M059J (cell line): ENCODE measurements around the gene RAD51B. TPM values are rescaled to one million over a fixed set of nuclear protein-coding genes. Genes with fewer than 3 reads are reported as not detected.

Experiments
- DNase-seq: peaks from one replicate; pipeline ENCODE4 v3.0.0-alpha.2; 2012; ENCODE audit warnings: low read depth
- total RNA-seq: library from RNA; depleted of rRNA; stranded (reverse); fragments of >200 nt; shearing (Covaris generic); gene quantifications from 2 replicates; pipeline ENCODE4 v1.2.3, GENCODE V29; 2014

Gene RAD51B
- total RNA-seq, 1 experiment from 2014 or later: 19.0 TPM

GRCh38 chr14:68463299-68463698 is 643.7 kb downstream of the RAD51B start:
- DNase-seq: no peak

- peak; percentile 56 for DNase-seq
Observed at GRCh38 chr14:68463705-68464374, 644.3 kb downstream of the RAD51B start.

GRCh38 chr14:68464711-68465110 is 645.1 kb downstream of the RAD51B start:
- DNase-seq: peak; percentile 91

GRCh38 chr14:68466491-68466977 is 647.0 kb downstream of the RAD51B start:
- peak; percentile 93 for DNase-seq

DNA sequence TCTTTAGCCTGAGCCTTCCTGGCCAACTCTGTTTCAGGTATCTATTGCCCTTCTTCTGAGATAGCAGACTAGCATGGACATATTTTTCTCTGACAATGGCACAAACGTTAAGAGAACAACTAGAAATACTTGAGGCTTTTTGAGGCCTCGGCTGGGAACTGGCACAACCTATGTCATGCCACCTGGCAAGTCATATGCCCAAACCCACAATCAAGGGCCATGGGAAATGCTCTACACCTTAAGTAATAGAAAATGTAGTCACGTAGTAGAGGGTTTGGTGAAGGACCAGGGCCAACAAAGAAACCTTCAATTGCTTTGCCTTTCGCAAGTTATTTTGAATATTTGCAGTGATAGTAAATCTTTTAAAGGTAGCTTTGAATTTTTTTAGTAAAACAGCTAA is 647.8 kb downstream of the RAD51B start:
- no peak for DNase-seq

DNA sequence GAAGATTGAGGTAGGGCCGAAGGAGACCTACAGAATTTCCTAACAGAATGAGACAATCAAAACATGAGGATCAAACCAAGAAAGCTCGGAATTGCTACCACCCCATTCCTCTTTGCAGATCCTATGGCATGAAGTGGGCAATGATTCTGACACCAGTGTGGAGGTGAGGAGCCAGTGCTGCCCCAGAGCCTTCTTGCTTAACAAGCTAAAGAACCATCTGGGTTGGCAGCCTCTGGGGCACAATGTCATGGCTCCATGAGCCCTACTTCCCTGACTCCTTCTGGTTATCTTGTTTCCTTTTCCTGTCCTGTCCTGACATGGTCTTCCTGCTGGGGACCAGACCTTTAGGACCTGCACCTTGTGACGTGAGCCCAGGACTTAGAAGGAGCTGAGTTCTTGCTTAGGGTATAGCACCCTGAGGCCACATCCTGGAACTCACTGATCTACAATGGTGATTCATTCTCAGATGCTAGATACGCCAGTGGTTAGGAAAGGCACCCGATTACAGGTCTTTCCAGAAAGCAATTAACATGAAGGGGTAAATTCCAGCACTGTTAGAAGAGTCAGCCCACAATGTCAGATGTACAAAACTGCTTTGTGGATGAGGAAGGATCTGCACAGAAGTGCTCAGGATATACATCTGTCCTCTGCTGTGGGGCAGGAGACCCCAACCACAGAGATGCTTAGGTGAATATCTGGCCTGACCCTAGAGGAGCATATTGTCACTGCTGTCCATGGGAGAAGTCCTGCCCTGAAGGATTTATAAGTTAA is 649.0 kb downstream of the RAD51B start:
- peak; percentile 94 for DNase-seq

DNA sequence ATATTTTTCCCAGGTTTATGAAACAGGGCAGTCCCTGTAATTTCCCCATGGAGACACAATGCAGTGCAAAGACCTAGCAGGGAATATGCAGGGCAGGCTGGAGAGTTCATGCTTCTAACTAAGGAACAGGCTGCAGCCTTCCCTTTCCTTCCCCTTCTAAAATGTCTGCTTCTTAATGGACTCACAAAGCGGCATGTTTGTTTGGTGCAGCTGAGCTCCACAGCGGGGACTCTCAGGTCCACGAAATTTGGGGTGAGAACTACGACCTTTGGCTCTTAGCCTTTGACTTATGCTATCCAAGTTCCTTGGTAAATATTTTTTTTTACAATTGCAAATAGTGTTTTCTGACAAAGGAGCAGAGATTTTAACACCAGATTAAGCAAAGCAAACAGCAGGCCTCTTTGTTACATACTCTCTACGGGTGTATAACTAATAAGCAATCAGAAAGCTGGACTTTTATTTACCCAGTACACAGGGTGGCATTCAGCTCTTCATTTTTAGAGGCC is 649.7 kb downstream of the RAD51B start:
- no peak for DNase-seq

DNA sequence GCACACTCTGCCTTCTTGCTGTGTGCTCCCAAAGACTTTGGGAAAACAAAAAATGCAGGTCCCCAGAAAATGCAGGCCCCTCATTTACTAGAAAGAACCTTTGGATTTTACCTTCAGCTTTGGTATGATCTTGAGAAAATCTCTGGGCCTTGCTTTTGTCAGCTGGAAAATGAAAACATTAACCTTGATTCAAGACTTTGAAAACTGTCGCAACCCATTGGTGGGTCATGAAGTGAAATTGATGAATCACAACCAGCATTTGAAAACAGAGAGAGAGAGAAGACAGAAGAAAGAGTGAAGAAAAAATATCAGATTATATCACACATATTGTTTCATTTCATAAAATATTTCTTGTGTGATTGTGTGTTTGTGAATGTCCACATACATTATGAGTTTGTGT is 650.8 kb downstream of the RAD51B start:
- no peak for DNase-seq

- DNase-seq: no peak
Observed at GRCh38 chr14:68471029-68471963, 651.7 kb downstream of the RAD51B start.

DNA sequence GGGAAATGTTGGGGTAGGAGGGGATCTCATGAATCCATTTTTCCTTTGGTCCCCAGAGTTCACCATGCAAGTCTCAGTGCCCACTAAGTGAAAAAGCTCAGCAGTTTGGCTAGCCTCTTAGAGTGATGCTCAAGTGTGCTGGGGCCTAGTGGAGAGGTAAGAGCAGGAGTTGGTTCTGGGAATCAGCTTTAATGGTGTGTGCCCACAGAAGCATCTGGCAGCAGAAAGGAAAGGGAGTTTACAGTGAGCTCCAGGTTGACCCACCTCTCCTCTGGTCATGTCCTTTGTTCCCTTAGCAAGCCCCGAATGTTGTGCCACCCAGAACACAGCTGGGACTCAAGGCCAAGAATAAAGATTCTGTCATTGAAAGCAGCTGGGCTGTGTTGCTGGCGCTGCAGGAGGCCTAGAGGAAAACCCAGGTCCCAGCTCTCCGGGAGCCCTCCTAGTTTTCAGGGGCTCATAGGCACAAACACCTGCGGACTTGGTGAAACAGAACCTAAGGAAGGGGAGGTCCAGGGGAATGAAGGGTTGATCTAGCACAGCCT is 652.5 kb downstream of the RAD51B start:
- DNase-seq: no peak

- no peak for DNase-seq
Observed at GRCh38 chr14:68473069-68473468, 653.5 kb downstream of the RAD51B start.

DNA sequence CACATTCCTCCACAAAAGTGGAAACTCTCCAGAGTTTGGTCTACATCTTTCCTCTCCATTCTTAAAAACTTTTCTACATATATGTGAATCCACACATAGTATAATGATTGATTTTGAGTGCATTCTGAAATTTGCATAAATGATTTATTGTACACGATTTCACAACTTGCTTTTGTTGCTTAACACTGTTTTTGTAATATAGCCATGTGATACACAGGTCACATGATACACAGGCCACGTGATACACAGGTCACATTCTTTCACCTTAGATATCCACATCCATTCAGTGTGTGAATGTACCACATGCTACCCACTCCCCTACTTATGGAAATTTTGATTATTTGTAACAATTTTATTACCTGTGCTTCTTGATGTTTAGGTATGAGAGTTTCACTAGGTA is 654.2 kb downstream of the RAD51B start:
- DNase-seq: no peak

- DNase-seq: no peak
Observed at GRCh38 chr14:68474741-68475140, 655.2 kb downstream of the RAD51B start.

- no peak for DNase-seq
Observed at GRCh38 chr14:68475802-68476201, 656.2 kb downstream of the RAD51B start.

- DNase-seq: peak; percentile 91
Observed at GRCh38 chr14:68476212-68477109, 656.9 kb downstream of the RAD51B start.

- DNase-seq: no peak
Observed at GRCh38 chr14:68477110-68477455, 657.5 kb downstream of the RAD51B start.

DNA sequence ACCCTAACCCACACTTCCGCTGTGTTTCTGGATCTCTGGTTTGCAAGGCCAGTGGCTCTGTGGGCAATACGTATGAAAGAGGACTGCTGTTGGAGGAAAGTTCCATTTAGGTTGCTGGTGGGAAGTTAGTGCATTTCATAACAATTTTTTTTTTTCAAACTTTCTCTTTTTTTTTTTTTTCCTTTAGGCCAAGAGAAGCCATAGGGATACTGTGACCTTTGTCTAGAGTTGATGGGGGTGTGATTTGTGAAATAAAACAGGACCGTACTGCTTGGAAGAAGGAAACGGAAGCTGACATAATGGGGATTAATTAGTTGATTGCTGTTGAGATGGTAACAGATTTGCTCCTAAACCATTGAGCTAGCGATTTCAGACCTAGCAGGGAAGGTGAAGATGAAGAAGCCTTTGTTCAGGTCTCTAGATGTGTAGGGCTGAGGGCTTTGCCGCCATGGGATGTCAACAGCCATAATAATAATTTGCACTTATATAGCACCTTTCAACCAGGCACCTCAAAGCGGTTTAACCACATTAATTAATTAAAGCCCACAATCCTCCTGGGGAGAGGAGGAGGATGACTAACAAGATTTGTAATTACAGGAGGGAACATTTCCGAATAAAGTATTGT is 658.0 kb downstream of the RAD51B start:
- DNase-seq: no peak

- no peak for DNase-seq
Observed at GRCh38 chr14:68479247-68479646, 659.7 kb downstream of the RAD51B start.

GRCh38 chr14:68482018-68482417 is 662.4 kb downstream of the RAD51B start:
- DNase-seq: no peak

GRCh38 chr14:68482772-68483395 is 663.3 kb downstream of the RAD51B start:
- no peak for DNase-seq
